SK-N-SH treated with all-trans-retinoic acid at 6 μM for 48 hours (cell line): Measurements from ENCODE around the gene SDK1.

Experiments
- ATAC-seq: fragments of 200-7000 bp; cut with Tn5 transposase; 3 replicates; pipeline ENCODE4 v1.9.1; 2020; ENCODE audit warnings: mild to moderate bottlenecking, moderate library complexity
- ARNTL ChIP-seq: fragments of 450-650 bp; formaldehyde crosslinking; IDR thresholded peaks from 2 replicates; pipeline ENCODE4 v1.5.0; 2020; ENCODE audit warnings: low read depth, mild to moderate bottlenecking, moderate library complexity, borderline replicate concordance
- BACH2 ChIP-seq: fragments of 250-450 bp; sonication (Bioruptor Pico); IDR thresholded peaks from 2 replicates; pipeline ENCODE4 v1.9.0; 2021; ENCODE audit warnings: mild to moderate bottlenecking, borderline replicate concordance
- CSDC2 ChIP-seq: fragments of 250-450 bp; sonication (Bioruptor Pico); IDR thresholded peaks from 2 replicates; pipeline ENCODE4 v1.5.0; 2020; ENCODE audit warnings: mild to moderate bottlenecking, moderate library complexity
- CSRNP3 ChIP-seq: fragments of 250-450 bp; sonication (Bioruptor Pico); IDR thresholded peaks from 2 replicates; pipeline ENCODE4 v1.5.1; 2021; ENCODE audit warnings: mild to moderate bottlenecking, moderate library complexity
- ESRRG ChIP-seq: fragments of 250-450 bp; sonication (Bioruptor Pico); IDR thresholded peaks from 2 replicates; pipeline ENCODE4 v1.6.1; 2021; ENCODE audit warnings: mild to moderate bottlenecking
- GLIS3 ChIP-seq: fragments of 250-450 bp; sonication (Bioruptor Pico); IDR thresholded peaks from 2 replicates; pipeline ENCODE4 v1.5.0; 2020; ENCODE audit warnings: mild to moderate bottlenecking, moderate library complexity
- ISL1 ChIP-seq: fragments of 250-450 bp; sonication (Bioruptor Pico); IDR thresholded peaks from 2 replicates; pipeline ENCODE4 v2.1.2; 2022; ENCODE audit warnings: mild to moderate bottlenecking, moderate library complexity
- OSR1 ChIP-seq: fragments of 250-450 bp; sonication (Bioruptor Pico); IDR thresholded peaks from 2 replicates; pipeline ENCODE4 v1.8.0; 2022; ENCODE audit warnings: moderate library complexity, mild to moderate bottlenecking, inconsistent platforms
- POU6F1 ChIP-seq: fragments of 250-450 bp; sonication (Bioruptor Pico); IDR thresholded peaks from 2 replicates; pipeline ENCODE4 v1.8.0; 2021; ENCODE audit warnings: low read depth, mild to moderate bottlenecking, moderate library complexity, borderline replicate concordance
- RARB ChIP-seq: fragments of 250-450 bp; sonication (Bioruptor Pico); IDR thresholded peaks from 2 replicates; pipeline ENCODE4 v1.8.0; 2021; ENCODE audit warnings: mild to moderate bottlenecking, moderate library complexity
- SNAI2 ChIP-seq: fragments of 250-450 bp; sonication (Bioruptor Pico); IDR thresholded peaks from 2 replicates; pipeline ENCODE4 v1.5.0; 2020; ENCODE audit warnings: mild to moderate bottlenecking, moderate library complexity
- TCF4 ChIP-seq: fragments of 250-450 bp; sonication (Bioruptor Pico); IDR thresholded peaks from 2 replicates; pipeline ENCODE4 v1.8.0; 2021; ENCODE audit warnings: mild to moderate bottlenecking, moderate library complexity, borderline replicate concordance
- TOX ChIP-seq: fragments of 250-450 bp; sonication (Bioruptor Pico); IDR thresholded peaks from 2 replicates; pipeline ENCODE4 v1.8.0; 2021; ENCODE audit warnings: mild to moderate bottlenecking, moderate library complexity, borderline replicate concordance
- TSHZ2 ChIP-seq: fragments of 250-450 bp; sonication (Bioruptor Pico); IDR thresholded peaks from 2 replicates; pipeline ENCODE4 v1.5.0; 2020; ENCODE audit warnings: mild to moderate bottlenecking, moderate library complexity
- ZC3H10 ChIP-seq: fragments of 250-450 bp; sonication (Bioruptor Pico); IDR thresholded peaks from 2 replicates; pipeline ENCODE4 v1.5.1; 2021; ENCODE audit warnings: mild to moderate bottlenecking, moderate library complexity
- ZNF565 ChIP-seq: fragments of 450-650 bp; formaldehyde crosslinking; conservative IDR thresholded peaks from 2 replicates; pipeline ENCODE4 v1.5.0; 2020; ENCODE audit warnings: low read depth, mild to moderate bottlenecking, moderate library complexity
- ZNF70 ChIP-seq: fragments of 450-650 bp; formaldehyde crosslinking; IDR thresholded peaks from 2 replicates; pipeline ENCODE4 v1.5.0; 2020; ENCODE audit warnings: mild to moderate bottlenecking, moderate library complexity
- ZNF8 ChIP-seq: fragments of 450-650 bp; formaldehyde crosslinking; IDR thresholded peaks from 2 replicates; pipeline ENCODE4 v1.5.0; 2020; ENCODE audit warnings: mild to moderate bottlenecking, moderate library complexity
- TF ChIP-seq, protein P1 (sequence below): fragments of 250-450 bp; sonication (Bioruptor Pico); IDR thresholded peaks from 2 replicates; pipeline ENCODE4 v1.8.0; 2020; ENCODE audit warnings: mild to moderate bottlenecking, moderate library complexity, borderline replicate concordance
- TF ChIP-seq, protein P2 (sequence below): fragments of 250-450 bp; sonication (Bioruptor Pico); IDR thresholded peaks from 2 replicates; pipeline ENCODE4 v1.5.1; 2020; ENCODE audit warnings: low read depth, mild to moderate bottlenecking, moderate library complexity

SDK1 gene

GRCh38 chr7:3896169-3896765 is 595.2 kb downstream of the SDK1 start:
- TF ChIP-seq CSDC2 (CRISPR knock-in tag): no peak
- TF ChIP-seq TSHZ2 (CRISPR knock-in tag): no peak
- TF ChIP-seq ZNF565 (CRISPR knock-in tag): no peak
- TF ChIP-seq ISL1: no peak
- no peak for TF ChIP-seq POU6F1 (CRISPR knock-in tag)
- no peak for TF ChIP-seq ARNTL (CRISPR knock-in tag)
- no peak for TF ChIP-seq TOX (CRISPR knock-in tag)
- ATAC-seq: no peak

DNA sequence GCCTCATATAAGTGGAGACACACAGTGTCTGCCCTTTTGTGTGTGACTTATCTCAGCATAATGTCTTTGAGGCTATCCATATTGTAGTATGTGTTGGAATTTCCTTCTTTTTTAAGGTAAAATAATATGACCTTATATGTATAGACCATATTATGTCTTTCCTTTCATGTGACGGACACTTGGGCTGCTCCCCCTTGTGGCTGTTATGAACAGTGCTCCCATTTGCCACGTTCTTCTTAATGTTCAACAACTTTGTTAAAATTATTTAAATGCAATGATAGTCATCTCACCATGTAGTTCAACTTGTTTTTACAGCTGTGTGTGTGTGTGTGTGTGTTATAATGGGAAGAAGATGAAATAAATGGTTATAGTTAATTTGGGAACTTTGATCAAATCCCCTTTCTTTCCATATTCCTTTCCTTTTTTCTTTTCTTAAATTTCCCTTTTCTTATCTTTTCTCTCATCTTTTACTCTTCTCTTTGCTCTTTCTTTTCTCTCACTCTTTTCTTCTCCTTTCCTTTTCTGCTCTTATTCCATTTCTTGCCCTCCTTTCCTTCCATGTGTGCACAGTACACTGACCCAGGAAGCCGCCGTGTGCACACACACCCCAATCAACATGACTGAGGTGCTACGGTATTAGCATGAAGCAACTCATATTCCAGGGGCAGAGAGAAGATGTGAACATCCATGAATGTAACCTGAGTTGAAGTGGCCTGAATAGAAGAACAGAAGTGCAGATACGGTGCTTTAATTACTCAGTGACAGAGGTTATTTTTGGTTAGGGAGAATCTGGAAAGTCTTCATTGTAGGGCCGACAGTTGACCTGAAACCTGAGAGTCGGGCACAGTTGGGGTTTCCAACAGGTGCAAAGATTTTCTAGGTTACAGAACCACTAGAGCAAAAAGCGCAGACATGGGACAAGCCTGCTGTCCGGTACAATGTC is 596.6 kb downstream of the SDK1 start:
- TF ChIP-seq ZC3H10 (CRISPR knock-in tag) (no peak), CSRNP3 (CRISPR knock-in tag) (no peak), ISL1 (no peak), OSR1 (CRISPR knock-in tag) (no peak), SNAI2 (CRISPR knock-in tag) (no peak), ARNTL (CRISPR knock-in tag) (no peak), ZNF565 (CRISPR knock-in tag) (no peak), GLIS3 (CRISPR knock-in tag) (no peak), BACH2 (CRISPR knock-in tag) (no peak)
- TF ChIP-seq, protein P1, sequence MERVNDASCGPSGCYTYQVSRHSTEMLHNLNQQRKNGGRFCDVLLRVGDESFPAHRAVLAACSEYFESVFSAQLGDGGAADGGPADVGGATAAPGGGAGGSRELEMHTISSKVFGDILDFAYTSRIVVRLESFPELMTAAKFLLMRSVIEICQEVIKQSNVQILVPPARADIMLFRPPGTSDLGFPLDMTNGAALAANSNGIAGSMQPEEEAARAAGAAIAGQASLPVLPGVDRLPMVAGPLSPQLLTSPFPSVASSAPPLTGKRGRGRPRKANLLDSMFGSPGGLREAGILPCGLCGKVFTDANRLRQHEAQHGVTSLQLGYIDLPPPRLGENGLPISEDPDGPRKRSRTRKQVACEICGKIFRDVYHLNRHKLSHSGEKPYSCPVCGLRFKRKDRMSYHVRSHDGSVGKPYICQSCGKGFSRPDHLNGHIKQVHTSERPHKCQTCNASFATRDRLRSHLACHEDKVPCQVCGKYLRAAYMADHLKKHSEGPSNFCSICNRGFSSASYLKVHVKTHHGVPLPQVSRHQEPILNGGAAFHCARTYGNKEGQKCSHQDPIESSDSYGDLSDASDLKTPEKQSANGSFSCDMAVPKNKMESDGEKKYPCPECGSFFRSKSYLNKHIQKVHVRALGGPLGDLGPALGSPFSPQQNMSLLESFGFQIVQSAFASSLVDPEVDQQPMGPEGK (CRISPR knock-in tag): no peak
- TF ChIP-seq, protein P2, sequence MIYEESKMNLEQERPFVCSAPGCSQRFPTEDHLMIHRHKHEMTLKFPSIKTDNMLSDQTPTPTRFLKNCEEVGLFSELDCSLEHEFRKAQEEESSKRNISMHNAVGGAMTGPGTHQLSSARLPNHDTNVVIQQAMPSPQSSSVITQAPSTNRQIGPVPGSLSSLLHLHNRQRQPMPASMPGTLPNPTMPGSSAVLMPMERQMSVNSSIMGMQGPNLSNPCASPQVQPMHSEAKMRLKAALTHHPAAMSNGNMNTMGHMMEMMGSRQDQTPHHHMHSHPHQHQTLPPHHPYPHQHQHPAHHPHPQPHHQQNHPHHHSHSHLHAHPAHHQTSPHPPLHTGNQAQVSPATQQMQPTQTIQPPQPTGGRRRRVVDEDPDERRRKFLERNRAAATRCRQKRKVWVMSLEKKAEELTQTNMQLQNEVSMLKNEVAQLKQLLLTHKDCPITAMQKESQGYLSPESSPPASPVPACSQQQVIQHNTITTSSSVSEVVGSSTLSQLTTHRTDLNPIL (CRISPR knock-in tag): no peak
- TF ChIP-seq, all 23 proteins: peak for 0
- peak; percentile 64 for ATAC-seq

DNA sequence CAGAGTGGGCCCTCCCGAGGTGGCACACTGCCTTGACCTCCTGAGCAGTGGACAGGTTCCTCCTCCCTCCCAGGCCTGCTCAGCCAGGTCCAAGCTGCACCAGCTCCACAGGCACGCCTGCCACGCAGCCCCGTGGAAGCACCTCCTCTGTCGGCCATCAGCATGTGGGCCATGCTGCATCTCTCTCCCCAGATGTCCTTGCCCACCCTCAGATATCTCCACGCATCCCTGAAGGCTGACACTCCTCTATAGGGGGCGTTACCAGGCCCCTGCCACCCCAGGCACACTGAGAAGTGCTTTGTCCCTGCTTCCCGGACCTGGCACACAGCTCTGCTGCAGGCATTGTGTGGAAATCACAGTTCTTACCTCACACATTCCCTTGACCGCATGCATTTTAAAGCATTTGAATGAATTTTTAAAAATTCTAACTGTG is 598.5 kb downstream of the SDK1 start:
- no peak for TF ChIP-seq ARNTL (CRISPR knock-in tag)
- no peak for TF ChIP-seq SNAI2 (CRISPR knock-in tag)
- TF ChIP-seq TOX (CRISPR knock-in tag): no peak
- TF ChIP-seq ZNF8: no peak
- TF ChIP-seq ESRRG: no peak
- TF ChIP-seq RARB (CRISPR knock-in tag): no peak
- TF ChIP-seq TCF4 (CRISPR knock-in tag): no peak
- TF ChIP-seq OSR1 (CRISPR knock-in tag): no peak
- TF ChIP-seq POU6F1 (CRISPR knock-in tag): no peak
- no peak for TF ChIP-seq CSDC2 (CRISPR knock-in tag)
- no peak for TF ChIP-seq BACH2 (CRISPR knock-in tag)
- no peak for TF ChIP-seq ZNF70 (CRISPR knock-in tag)
- no peak for ATAC-seq
